ENCODE results near the gene JPT1. TPM values are rescaled to one million over a fixed set of nuclear protein-coding genes. Genes with fewer than 3 reads are reported as not detected.

The JPT1 gene
- total and polyA plus RNA-seq, 2 experiments from 2014 or later, result 103 to 172 TPM

DNA sequence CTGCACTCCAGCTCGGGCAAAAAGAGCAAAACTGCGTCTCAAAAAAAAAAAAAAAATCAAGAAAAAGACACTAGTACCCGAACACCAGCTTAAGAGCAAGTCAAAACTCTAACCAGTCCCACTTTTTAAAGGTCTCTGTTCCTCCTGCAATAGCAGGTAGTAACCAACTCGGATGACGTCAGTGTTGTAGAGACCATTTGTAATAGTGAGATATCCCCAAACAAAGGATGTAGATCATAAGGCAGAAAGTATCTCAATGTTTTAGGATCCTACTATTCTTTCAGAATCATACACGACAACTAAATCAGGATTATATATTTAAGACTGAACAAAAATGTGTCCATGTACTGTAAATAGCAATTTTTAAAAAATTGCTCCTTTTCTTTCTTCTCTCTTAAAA, 2.4 kb downstream of the JPT1 start:
- Histone ChIP-seq H3K27ac (peak overlapping the region; percentile 80), H3K4me2 (peak overlapping the region; percentile 76), H4K20me1 (ENCODE audit: insufficient read depth, poor library complexity, severe bottlenecking) (no peaks in the 10 kb centered on the region), H3K9me3 (ENCODE audit: low read depth) (no peaks in the 10 kb centered on the region), H3K4me3 (no peak overlapping the region), H3K4me1 (ENCODE audit: insufficient read depth) (peaks cover 7% of the 10 kb centered on the region), H3K79me2 (peaks cover 67% of the 10 kb centered on the region), H3K9me2 (replicated peaks; ENCODE audit: insufficient read depth) (no peaks in the 10 kb centered on the region), H2AFZ (no peak overlapping the region), H3K27me3 (no peaks in the 10 kb centered on the region), H3K36me3 (replicated peaks; ENCODE audit: insufficient read depth, low read depth) (no peaks in the 10 kb centered on the region)
- WGBS (ENCODE audit: low lambda C conversion rate, missing lambda C conversion rate), result 67% methylated on average over 6 of the region's 6 CpGs
- no peak for DNase-seq (ENCODE audit: low spot score)
- TF ChIP-seq EZH2 (IDR thresholded peaks at IDR 0.05; ENCODE audit: borderline replicate concordance) (no peak), EZH2phosphoT487 (IDR thresholded peaks at IDR 0.05; ENCODE audit: low read depth, severe bottlenecking, unreplicated experiment) (no peak)
- TF ChIP-seq, protein P1, sequence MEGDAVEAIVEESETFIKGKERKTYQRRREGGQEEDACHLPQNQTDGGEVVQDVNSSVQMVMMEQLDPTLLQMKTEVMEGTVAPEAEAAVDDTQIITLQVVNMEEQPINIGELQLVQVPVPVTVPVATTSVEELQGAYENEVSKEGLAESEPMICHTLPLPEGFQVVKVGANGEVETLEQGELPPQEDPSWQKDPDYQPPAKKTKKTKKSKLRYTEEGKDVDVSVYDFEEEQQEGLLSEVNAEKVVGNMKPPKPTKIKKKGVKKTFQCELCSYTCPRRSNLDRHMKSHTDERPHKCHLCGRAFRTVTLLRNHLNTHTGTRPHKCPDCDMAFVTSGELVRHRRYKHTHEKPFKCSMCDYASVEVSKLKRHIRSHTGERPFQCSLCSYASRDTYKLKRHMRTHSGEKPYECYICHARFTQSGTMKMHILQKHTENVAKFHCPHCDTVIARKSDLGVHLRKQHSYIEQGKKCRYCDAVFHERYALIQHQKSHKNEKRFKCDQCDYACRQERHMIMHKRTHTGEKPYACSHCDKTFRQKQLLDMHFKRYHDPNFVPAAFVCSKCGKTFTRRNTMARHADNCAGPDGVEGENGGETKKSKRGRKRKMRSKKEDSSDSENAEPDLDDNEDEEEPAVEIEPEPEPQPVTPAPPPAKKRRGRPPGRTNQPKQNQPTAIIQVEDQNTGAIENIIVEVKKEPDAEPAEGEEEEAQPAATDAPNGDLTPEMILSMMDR (IDR thresholded peaks at IDR 0.05; ENCODE audit: poor library complexity), result no peak

GRCh38 chr17:75147878-75148546, 6.3 kb downstream of the JPT1 start:
- TF ChIP-seq EZH2phosphoT487 (IDR thresholded peaks at IDR 0.05; ENCODE audit: low read depth, severe bottlenecking, unreplicated experiment) (no peak), EZH2 (IDR thresholded peaks at IDR 0.05; ENCODE audit: borderline replicate concordance) (no peak)
- TF ChIP-seq, protein P1 (IDR thresholded peaks at IDR 0.05; ENCODE audit: poor library complexity), result no peak
- Histone ChIP-seq H4K20me1 (ENCODE audit: insufficient read depth, poor library complexity, severe bottlenecking) (no peaks in the 10 kb centered on the region), H3K4me3 (no peak overlapping the region), H3K79me2 (peaks cover 58% of the 10 kb centered on the region), H3K4me1 (ENCODE audit: insufficient read depth) (peaks cover 7% of the 10 kb centered on the region), H3K27ac (peak overlapping the region; percentile 46), H3K27me3 (no peaks in the 10 kb centered on the region), H2AFZ (no peak overlapping the region), H3K36me3 (replicated peaks; ENCODE audit: insufficient read depth, low read depth) (no peaks in the 10 kb centered on the region), H3K9me2 (replicated peaks; ENCODE audit: insufficient read depth) (no peaks in the 10 kb centered on the region), H3K4me2 (no peak overlapping the region), H3K9me3 (ENCODE audit: low read depth) (no peaks in the 10 kb centered on the region)
- DNase-seq (ENCODE audit: low spot score), result no peak
- WGBS (ENCODE audit: low lambda C conversion rate, missing lambda C conversion rate), result 86% methylated on average over 6 of the region's 6 CpGs

DNA sequence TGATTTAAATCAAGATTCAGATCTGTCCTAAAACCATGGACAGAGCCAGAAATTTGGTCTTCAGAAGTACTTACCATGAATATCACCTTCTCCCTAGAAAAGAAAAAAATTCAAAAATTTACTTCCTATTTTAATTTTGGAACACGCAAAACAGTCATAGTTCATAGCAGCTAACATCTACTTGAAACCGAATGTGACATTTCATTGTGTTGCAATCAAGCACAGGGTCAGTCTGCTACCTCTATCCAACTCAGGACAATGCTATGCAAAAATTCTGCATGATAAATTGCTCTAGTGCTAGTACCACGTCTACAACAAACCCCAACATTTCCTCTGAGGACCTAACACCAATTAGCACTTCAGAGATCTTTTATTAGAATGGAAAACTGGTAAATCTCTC, 7.7 kb downstream of the JPT1 start:
- H3K9me2 ChIP-seq (replicated peaks; ENCODE audit: insufficient read depth), result no peaks in the 10 kb centered on the region
- no peak overlapping the region for H2AFZ ChIP-seq
- no peaks in the 10 kb centered on the region for H3K27me3 ChIP-seq
- no peaks in the 10 kb centered on the region for H3K36me3 ChIP-seq (replicated peaks; ENCODE audit: insufficient read depth, low read depth)
- H3K79me2 ChIP-seq, result peaks cover 47% of the 10 kb centered on the region
- no peak overlapping the region for H3K27ac ChIP-seq
- H3K4me1 ChIP-seq (ENCODE audit: insufficient read depth), result no peaks in the 10 kb centered on the region
- no peaks in the 10 kb centered on the region for H3K9me3 ChIP-seq (ENCODE audit: low read depth)
- WGBS (ENCODE audit: low lambda C conversion rate, missing lambda C conversion rate), result 93% methylated on average over 3 of the region's 3 CpGs
- no peak for TF ChIP-seq EZH2phosphoT487 (IDR thresholded peaks at IDR 0.05; ENCODE audit: low read depth, severe bottlenecking, unreplicated experiment)
- TF ChIP-seq, protein P1 (IDR thresholded peaks at IDR 0.05; ENCODE audit: poor library complexity), result no peak
- no peak for TF ChIP-seq EZH2 (IDR thresholded peaks at IDR 0.05; ENCODE audit: borderline replicate concordance)
- DNase-seq (ENCODE audit: low spot score), result no peak
- H3K4me2 ChIP-seq, result no peak overlapping the region
- H4K20me1 ChIP-seq (ENCODE audit: insufficient read depth, poor library complexity, severe bottlenecking), result no peaks in the 10 kb centered on the region
- H3K4me3 ChIP-seq, result no peak overlapping the region
